ENCODE data around the gene CD55.

GRCh38 chr1:207352554-207352953 lies 31.1 kb downstream of the CD55 start:
- TF ChIP-seq CTCF (IDR thresholded peaks at IDR 0.05; ENCODE audit: poor library complexity, severe bottlenecking) = no peak
- no peak for TF ChIP-seq EZH2 (IDR thresholded peaks at IDR 0.05; ENCODE audit: borderline replicate concordance, insufficient read depth, low read length, poor library complexity, severe bottlenecking)
- no peak for TF ChIP-seq POLR2AphosphoS5 (IDR thresholded peaks at IDR 0.05)
- no peak for TF ChIP-seq TAF1 (IDR thresholded peaks at IDR 0.05; ENCODE audit: low read depth)
- TF ChIP-seq MXI1 (conservative IDR thresholded peaks at IDR 0.05; ENCODE audit: poor library complexity, severe bottlenecking) = no peak

Data from neural cell (in vitro differentiated cells).